Astrocyte of the cerebellum (primary cell): ENCODE data around the gene ABLIM1.

Source experiments
- DNase-seq: peaks from one replicate; pipeline ENCODE4 v3.0.0-alpha.2; 2011; ENCODE audit warnings: low read depth
- H3K4me3 ChIP-seq: 2 replicates; pipeline ENCODE4 v1.5.1; 2011; ENCODE audit warnings: mild to moderate bottlenecking, low read depth, low read length, moderate library complexity
- in situ Hi-C: cut with HindIII; loops from 2 replicates; pipeline ENCODE4 v1.10.0; 2017; ENCODE audit warnings: low sequenced_read_pairs
- TF ChIP-seq, protein P1 (sequence below): IDR thresholded peaks from 2 replicates; pipeline ENCODE4 v1.5.1; 2012; ENCODE audit warnings: low read length, low read depth, moderate library complexity, mild to moderate bottlenecking; ENCODE audit errors: missing control alignments

ABLIM1 gene

DNA sequence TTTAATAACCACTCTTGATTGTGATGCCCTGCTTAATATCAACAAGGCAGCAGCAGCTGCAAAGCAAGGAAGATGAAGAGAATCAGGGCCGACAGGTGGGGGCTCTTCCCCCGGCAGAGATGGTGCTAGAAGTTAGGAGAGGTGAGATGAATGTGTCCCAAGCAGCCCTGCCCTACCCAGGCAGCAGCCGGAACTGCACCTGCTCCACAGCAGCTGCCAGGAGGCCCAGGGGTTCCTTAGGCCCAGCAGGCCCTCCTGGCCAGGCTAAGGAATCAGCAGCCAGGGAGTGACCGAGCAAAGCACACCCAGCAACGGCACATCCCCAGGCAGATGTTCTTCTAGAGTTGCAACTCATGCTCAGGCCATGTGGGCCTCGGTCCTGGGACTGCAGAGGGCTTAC lies 271.6 kb downstream of the ABLIM1 start:
- TF ChIP-seq, protein P1, sequence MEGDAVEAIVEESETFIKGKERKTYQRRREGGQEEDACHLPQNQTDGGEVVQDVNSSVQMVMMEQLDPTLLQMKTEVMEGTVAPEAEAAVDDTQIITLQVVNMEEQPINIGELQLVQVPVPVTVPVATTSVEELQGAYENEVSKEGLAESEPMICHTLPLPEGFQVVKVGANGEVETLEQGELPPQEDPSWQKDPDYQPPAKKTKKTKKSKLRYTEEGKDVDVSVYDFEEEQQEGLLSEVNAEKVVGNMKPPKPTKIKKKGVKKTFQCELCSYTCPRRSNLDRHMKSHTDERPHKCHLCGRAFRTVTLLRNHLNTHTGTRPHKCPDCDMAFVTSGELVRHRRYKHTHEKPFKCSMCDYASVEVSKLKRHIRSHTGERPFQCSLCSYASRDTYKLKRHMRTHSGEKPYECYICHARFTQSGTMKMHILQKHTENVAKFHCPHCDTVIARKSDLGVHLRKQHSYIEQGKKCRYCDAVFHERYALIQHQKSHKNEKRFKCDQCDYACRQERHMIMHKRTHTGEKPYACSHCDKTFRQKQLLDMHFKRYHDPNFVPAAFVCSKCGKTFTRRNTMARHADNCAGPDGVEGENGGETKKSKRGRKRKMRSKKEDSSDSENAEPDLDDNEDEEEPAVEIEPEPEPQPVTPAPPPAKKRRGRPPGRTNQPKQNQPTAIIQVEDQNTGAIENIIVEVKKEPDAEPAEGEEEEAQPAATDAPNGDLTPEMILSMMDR = no peak
- no peak for DNase-seq
- in situ Hi-C loops = loop anchor here (5.0 kb wide), 1 partner anchor 74 kb away; no protein-coding TSS in a partner anchor
- no peak overlapping the region for H3K4me3 ChIP-seq

DNA sequence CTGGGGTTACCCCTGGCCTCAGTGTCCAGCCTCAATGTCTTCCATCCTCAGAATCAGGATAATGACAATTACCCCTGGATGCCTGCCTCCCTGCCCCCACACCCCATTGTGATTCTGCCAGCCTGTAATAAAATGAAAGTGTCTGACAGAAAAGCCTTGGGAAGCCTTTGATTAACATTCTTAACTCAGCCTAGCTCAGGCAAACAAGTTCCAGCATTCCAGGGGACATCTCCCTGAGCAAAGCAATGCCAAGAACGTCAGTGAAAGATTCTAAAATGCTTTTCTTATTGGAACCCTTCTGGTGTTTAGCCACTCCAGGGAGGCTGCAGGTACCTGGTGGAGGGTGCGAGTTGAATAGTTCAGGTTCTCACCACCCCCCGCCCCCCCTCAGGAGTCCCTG lies 272.5 kb downstream of the ABLIM1 start:
- TF ChIP-seq, protein P1 = no peak

DNA sequence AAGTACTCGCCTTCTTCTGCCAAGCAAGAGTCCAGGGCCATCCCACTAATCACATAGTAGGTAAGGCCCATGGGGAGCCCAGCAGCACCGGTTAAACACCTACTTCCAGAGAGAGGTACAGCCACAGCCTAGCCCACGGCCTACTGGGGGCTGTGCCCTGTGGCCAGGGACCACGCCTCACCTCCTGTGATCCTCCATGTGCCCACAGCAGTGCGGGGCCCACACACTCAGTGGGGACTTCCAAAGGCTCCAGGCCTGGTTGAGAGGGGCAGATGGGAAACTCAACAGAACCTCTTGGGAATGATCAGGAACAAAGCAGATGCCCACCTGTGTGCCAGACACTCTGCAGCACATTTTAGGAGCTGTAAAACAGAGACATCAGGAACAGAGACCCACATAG lies 273.5 kb downstream of the ABLIM1 start:
- in situ Hi-C loops = no loop called here
- no peak for DNase-seq
- no peak overlapping the region for H3K4me3 ChIP-seq
- TF ChIP-seq, protein P1 = no peak

More for the DNA sequence above, 272.5 kb downstream of the ABLIM1 start:
- no peak overlapping the region for H3K4me3 ChIP-seq
- in situ Hi-C loops = loop anchor here (5.0 kb wide), 1 partner anchor 73 kb away; no protein-coding TSS in a partner anchor
- DNase-seq = no peak

DNA sequence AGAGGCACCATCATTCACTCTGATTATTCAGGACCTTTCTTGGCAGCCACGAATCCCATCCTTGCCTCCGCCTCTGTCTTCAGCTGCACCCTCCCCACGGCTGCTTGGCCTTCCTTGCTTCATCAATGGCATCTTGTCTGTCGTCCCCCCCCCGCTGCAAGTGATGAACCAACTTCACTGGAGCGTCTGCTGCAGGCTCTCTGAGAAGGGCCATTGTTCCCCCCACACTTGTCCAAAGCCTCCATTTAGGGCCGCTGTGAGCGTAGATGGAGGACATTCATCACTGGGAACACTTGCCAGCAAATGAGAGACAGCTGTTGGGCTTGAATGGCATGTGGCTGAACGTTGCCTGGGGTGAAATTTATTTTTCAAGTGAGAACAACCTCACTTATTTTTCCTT lies 273.9 kb downstream of the ABLIM1 start:
- DNase-seq = no peak
- no peak overlapping the region for H3K4me3 ChIP-seq
- TF ChIP-seq, protein P1 = no peak
- in situ Hi-C loops = no loop called here
